Measurements from ENCODE around the gene EDARADD.
"Not testable (repeated sequence)": the region's sequence is repeated elsewhere in the genome, so short reads cannot be mapped to it uniquely, and the experiment has no call there.

EDARADD gene

DNA sequence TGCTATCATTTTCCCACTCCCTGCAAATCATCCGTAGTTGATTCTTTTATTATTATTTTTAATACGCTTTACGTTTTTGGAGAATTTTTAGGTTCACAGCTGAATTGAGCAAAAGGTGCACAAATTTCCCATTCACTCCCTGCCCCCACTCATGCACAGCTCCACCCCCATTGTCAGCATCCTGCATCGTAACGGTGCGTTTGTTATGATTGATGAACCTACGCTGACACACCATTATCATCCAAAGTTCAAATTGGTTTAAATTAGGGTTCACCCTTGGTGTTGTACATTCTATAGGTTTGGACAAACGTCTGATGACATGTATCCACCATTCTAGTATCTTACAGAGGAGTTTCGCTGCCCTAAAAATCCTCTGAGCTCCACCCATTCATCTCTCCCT lies 44.5 kb downstream of the EDARADD start:
- DNase-seq (ENCODE audit: low read depth) = no peak

DNA sequence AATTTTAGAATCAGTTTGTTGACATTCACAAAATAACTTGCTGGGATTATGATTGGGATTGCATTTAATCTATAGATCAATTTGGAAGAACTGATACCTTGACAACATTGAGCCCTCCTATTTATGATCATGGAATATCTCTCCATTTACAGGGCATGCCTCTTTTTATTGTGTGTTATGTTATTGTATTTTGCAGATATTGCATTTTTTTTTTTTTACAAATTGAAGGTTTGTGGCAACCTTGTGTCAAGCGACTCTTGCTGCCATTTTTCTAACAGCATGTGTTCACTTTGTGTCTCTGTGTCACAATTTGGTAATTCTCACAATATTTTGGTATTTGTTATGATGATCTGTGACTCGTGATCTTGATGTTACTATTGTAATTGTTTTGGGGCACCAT lies 46.3 kb downstream of the EDARADD start:
- DNase-seq (ENCODE audit: low read depth) = no peak

DNA sequence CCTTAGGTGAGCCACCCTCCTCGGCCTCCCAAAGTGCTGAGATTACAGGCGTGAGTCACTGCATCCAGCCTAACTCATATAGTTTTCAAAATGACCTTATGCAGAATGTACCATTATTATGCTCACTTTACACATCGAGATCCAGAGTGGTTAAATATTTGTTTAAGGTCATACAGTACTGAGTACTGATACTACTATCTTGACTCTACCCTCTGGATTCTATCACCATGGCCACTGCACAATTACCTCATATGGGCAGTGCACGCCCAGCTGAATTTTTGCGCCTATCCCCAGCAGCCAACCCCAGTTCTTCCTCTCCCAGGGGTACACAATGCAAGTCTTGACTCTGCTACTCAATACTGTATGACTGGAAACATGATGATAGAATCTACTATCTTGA lies 56.7 kb downstream of the EDARADD start:
- DNase-seq (ENCODE audit: low read depth) = no peak

DNA sequence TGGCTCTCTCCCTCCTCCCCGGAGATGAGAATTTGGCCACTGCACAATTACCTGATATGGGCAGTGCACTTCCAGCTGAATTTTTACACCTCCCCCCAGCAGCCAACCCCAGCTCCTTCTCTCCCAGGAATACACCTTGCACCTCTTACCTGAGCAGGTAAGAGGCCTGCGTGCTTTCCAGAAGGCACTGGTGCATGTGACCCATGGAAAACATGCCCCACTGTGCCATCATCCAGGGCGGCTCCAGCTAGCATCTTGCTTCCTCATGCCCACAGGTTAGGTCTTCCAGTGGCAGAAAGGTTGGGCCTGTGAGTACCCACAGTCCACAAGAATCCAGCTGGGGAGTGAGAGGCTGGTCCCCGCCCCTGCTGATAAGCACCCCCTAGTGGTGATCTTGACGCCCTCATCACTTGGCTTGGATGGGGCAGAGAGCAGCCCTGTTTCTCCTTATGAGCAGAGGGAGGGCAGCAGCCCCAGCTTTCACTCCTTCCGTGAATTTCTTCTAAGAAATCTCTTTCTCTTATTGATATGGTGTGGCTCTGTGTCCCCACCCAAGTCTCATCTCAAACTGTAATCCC lies 57.8 kb downstream of the EDARADD start:
- no peak for DNase-seq (ENCODE audit: low read depth)

DNA sequence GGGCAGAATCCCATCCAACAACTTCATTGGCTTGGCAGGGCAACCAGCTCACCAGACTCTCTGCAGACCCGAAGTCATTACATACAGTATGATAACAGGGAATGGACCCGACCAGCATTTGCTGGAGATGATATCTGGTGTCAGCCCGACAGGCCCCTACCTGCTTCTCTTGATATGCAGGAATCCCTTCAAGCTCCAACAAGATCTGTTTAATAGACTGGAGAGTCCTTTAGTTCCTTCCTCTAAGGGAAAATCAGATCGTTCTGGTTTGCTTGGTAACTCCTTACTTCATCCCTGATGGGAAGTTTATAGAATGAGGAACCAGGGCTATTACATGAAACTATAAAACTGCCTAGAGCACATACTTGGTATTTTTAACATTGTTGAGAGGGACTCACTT lies 61.2 kb downstream of the EDARADD start:
- DNase-seq (ENCODE audit: low read depth) = no peak

DNA sequence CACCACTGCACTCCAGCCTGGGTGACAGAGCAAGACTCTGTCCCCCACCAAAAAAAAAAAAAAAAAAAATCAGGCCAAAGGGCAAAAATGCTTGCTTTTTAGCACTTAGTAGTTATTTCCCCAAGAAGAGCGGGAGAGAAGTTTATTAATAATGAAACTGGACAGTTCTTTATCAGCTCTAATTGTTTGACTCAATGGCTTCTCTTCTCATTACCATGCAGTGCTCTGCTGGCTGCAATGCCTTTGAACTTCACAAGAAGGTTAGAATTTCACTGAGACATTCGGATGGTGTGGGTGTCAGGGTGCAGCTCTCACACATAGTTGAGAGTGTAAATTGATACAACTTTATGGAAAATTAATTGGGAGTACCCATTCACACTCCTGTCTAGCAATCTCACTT lies 63.7 kb downstream of the EDARADD start:
- DNase-seq (ENCODE audit: low read depth) = no peak

DNA sequence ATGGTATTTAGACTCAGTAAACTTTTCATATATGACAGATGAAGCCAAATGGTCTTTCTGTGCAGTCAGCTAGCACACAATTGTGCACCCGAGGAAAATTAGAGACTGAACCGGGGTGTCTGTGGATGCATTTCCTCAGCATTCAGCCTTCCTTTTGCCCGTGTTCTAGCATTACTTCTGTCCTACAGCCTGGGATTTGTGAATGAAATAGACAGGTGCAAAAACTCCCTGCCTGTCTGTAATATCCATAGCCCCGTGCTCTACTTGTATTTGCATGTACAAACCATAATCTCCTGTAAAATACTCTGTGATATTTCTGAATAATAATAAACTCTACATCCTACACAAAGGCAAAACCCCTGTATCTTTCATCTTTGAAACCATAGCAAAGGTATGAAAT lies 64.9 kb downstream of the EDARADD start:
- no peak for DNase-seq (ENCODE audit: low read depth)

DNA sequence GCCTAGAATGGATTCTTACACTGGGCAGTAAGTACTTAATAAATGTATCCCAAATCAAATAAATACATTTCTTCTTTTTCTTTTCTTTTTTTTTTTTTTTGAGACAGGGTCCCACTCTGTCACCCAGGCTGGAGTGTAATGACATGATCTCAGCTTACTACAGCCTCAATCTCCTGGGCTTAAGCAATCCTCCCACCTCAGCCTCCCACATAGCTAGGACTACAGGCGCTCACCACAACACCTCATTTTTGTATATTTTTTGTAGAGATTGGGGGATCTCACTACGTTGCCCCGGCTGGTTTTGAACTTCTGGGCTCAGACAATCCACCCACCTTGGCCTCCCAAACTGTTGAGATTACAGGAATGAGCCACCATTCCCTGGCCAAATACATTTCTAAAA lies 66.0 kb downstream of the EDARADD start:
- DNase-seq (ENCODE audit: low read depth) = no peak

DNA sequence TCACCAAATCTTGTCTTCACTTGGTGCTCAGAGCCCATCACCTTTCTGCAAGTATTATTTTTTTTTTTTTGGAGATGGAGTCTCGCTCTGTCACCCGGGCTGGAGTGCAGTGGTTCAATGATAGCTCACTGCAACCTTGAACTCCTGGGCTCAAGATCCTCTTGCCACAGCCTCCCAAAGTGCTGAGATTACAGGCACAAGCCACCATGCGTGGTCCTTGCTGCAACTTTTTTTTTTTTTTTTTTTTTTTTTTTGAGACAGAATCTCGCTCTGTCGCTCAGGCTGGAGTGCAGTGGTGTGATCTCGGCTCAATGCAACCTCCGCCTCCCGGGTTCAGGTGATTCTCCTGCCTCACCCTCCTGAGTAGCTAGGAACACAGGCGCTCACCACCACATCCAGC lies 70.1 kb downstream of the EDARADD start:
- DNase-seq (ENCODE audit: low read depth) = not testable (repeated sequence)

DNA sequence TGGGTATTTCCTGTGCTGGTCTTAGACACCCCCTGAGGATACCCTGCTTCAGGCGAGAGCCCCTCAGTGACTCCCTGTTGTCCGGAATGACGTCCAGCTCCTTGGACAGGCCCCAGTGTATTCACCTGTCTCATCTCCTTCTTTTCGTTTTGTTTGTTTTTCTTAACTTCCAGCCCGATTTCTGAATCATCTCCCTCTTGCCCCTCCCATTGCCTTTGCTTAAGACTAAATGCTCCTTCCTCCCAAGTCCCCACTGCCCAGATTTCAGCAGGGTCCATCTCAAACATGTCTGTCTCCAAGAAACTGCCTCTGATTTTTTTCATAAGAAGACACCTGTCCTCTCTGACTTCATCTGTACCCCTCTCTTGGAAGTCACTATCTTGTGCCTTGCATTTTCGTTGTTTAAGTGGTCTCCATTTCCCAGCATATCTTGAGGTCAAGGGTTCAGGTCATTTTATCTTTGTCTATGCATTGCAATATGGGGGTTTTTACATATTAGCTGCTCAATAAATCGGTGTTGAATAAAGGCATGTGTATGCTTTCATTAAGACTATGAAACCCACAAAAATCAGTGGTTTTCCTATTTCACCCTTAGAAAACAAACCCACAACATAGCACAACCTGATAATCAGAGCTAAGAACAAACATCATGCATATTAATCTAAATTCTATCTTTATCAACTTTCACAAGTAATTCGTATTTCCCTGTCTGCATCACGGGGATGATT lies 71.3 kb downstream of the EDARADD start:
- DNase-seq (ENCODE audit: low read depth) = no peak

DNA sequence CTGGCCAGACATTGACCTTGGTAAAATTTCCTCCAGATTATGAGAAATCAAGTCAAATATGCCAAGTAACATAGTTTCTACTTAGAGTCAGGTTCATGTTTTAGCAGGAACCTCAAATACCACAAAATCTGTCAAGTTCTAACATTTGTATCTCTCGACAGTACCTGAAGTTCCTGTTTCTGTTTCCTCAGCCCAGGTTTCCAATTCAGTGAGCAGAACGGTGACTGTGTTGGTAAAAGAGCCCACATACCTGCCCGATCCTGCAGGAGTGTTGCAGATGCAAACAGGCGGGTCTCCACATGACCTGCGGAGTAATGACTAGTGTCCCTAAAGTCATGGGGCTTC lies 71.8 kb downstream of the EDARADD start:
- no peak for DNase-seq (ENCODE audit: low read depth)

DNA sequence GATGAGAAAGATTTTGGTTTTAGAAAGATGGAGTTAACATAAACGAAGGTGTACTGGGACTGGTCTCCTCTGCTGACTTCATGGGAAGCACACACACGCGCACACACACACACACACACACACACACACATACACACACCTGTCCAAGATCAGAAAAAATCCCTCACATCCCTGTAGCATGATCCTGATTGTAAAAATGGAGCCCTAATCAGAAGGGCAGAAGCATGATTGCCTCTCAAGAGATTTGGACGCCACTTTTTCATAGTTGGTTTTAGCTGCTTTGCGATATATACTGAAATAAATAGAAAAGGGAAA lies 73.2 kb downstream of the EDARADD start:
- no peak for DNase-seq (ENCODE audit: low read depth)

DNA sequence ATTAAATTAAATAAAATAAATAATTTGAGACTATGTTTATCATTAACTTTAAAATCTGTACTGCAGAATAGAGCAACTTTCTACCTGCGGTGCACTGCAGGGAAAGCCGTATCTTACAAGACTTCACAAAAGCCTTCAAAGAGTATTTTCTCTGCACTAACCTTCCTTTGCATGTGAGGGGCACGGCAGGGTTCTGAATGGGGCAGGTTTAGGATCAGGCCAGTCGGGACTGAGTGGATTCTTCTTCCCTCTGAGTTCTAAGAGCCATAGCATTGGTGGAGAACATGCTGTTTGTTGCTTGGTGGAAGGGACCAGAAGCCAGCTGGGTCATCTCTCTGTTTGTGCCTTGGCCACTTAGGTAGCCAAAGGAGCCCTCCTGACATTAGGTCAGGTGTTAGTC lies 74.5 kb downstream of the EDARADD start:
- no peak for DNase-seq (ENCODE audit: low read depth)

DNA sequence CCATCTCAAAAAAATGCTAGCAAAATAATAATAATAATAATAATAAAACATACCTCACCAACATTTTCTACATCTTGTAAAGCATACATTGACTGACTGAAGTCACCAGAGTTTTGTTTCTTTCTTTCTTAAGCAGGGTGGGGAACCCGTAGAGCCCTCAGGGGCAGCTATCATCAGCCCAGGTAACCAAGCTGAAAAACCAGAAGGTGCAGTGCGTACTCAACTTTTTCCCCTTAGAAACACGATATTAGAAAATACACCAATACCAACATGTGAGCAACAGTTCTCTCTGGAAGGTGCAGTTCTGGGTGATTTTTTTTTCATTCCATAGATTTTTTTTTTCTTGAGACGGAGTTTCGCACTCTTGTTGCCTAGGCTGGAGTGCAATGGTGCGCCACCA lies 75.4 kb downstream of the EDARADD start:
- DNase-seq (ENCODE audit: low read depth) = no peak

DNA sequence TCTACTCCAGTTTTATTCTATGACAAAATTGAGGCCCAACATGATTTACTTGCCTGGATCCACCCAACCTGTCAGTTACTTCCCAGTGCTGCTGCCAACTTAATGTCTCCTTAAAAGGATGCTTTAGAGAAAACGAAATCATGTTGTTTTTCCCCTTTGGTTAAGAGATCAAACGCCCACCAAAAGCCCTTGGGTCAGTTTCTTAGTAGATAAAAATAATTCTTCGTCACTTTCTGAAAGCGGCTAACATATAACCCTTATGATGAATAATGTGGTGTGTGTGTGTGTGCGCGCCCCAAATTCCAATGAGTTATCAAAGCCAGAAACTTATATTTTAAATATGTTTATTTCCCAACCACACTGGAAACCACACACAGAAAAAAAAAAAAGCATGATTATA lies 77.0 kb downstream of the EDARADD start:
- DNase-seq (ENCODE audit: low read depth) = no peak

DNA sequence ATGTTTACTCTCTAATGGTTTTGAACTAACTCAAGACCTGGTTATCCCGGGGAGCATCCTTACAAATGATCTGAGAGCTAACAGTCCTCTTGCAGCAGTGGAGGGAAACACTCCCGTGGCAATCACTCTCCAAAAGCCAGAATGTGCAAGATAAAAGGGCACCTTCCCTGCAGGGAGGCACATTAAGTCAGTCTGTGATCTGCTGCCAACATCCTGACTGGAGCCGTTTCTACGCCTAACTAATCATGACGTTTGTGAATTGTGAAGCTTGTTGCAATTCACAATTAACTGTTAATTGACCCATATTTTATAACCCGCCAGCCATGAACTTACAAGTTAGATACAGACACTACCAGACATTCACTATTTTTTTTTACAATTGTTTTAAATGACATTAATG lies 77.6 kb downstream of the EDARADD start:
- DNase-seq (ENCODE audit: low read depth) = no peak

DNA sequence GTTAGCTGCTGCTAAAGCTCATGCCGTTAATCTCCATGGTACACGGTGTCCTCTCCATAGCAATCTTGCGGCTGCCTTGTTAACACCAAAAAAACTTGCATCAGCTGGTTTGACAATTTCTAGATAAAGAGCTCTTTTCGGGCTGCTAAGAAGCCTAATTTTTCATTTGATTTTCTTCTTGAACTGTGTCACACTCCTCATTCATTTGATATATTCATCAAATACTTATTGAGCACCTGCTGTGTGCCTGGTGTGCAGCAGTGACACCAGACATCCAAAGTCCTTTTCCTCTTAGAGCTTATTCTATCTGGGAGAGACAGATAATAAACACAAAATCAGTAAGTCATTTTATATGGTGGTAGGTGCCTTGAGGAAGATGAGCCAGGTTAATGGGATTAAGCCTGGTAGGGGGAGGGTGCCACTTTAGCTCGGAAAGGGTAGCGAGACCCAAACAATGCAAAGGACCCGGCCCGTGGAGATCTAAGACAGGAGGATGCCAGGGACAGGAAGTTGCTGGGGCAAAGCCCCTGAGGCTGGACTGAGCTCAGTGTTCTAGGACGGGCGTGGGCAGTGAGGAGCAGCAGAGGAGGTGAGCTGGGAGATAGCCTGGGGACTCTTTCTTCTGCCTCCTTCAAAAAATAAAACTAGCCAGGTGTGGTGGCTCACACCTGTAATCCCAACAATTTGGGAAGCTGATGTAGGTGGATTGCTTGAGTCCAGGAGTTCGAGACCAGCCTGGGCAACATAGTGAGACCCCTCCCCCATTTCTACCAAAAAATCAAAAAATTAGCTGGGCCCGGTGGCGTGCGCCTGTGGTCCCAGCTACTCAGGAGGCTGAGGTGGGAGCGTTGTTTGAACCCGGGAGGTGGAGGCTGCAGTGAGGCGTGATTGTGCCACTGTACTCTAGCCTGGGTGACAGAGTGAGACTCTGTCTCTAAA lies 79.0 kb downstream of the EDARADD start:
- DNase-seq (ENCODE audit: low read depth) = no peak

DNA sequence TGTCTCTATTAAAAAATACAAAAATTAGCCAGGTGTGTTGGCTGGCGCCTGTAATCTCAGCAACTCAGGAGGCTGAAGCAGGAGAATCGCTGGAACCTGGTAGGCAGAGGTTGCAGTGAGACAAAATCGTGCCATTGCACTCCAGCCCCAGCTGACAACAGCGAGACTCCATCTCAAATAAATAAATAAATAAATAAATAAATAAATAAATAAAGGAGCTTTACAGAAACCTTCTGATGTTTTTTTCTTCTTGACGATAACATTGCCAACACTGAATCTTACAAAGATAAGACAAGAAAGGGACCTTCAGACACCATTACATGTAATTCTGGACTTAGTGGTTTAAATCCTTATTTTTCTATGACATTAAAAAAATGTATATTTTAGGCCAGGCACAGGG lies 81.9 kb downstream of the EDARADD start:
- DNase-seq (ENCODE audit: low read depth) = no peak

DNA sequence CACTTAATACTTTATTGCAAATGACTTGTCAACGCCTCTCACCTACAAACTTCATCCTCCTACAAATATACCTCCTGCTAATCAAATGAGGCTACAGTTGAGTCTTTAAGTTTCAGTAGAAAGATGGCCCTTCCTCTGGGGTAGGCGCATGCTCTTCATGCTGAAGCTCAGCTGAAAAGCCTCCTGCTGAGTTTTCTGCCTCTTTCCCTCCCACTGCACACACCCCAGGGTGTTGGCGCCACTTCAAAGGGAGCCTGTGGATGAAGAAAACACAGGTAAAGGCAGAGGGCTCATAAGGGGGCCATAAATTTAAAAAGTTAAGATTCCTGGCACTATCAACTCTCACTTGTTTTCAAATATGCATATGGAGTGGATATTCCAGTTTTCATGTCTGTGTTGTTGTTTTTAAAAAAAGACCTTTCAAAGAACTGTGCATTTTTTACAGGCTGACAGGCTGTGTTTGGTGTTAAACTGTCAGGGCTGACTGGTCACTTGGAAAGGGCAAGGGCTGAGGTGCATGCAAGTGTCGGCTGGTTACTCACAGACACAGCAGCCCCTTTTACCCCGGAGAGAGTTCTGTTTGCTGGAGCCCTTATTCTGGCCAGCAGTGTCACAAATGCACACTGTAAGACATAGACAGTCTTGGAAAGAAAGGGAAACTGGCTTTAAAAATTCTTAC lies 86.8 kb downstream of the EDARADD start:
- DNase-seq (ENCODE audit: low read depth) = no peak

DNA sequence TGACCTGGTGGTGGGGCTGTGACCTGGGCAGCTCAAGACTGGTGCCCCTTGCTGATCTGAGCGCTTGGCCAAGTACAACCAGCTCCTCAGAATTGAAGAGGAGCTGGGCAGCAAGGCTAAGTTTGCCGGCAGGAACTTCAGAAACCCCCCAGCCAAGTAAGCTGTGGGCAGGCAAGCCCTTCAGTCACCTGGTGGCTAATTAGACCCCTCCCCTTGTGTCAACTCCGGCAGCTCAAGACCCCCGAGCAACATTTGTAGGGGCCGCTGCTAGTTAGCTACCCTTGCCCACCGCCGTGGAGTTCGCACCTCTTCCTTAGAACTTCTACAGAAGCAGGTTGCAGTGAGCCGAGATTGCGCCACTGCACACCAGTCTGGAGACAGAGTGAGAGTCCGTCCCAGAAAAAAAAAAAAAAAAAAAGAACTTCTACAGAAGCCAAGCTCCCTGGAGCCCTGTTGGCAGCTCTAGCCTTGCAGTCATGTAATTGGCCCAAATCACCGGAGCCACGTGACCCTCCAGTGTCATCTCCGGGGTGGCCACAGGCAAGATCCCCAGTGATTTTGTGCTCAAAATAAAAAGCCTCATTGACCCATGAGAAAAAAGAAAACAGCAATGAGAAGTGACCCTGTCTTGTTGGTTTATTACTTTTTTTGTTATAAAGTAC lies 90.4 kb downstream of the EDARADD start:
- no peak for DNase-seq (ENCODE audit: low read depth)

DNA sequence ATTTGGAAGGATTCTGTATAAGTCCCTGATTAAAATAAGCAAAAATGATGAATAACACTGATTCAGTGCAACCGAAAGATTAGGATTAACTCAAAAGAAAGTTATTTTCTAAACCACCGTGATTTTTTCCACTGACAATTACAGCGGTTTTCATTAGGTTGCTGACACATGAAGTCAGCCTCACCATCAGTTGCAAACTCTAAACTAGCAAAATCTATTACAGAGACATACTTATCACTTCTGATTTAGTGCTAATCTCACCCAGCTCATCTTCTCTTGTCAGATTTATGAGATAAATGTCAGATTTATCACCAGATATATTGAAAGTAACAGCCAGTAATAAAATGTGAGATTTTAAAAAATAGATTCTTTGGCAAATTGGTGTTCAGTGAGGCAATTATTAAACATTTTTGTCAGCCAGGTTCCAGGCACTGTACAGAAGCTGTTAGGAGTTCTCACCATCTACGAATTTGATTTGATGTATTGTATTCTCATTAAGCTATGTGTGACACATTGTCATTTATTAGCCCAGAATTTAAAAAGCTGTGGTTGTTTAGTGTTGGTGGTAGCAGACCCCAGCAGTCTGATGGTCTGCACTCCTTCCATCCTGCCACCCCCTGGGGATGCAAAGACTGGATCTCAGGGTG lies 92.4 kb downstream of the EDARADD start:
- no peak for DNase-seq (ENCODE audit: low read depth)

DNA sequence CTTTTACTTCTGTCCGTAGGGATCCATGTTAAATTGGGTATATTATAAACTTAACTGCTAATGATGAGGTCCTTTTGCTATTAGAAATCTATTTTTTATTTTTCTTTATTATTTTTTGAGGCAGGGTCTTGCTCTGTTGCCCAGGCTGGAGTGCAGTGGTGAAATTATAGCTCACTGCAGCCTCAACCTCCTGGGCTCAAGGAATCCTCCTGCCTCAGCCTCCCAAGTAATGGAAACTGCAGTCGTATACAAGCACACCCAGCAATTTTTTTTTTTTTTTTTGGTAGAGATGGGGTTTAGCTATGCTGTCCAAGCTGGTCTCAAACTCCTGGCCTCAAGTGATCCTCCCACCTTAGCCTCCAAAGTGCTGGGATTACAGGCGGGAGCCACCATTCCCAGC lies 95.1 kb downstream of the EDARADD start:
- not testable (repeated sequence) for DNase-seq (ENCODE audit: low read depth)
